ENCODE results near the gene SCAF11.

DNA sequence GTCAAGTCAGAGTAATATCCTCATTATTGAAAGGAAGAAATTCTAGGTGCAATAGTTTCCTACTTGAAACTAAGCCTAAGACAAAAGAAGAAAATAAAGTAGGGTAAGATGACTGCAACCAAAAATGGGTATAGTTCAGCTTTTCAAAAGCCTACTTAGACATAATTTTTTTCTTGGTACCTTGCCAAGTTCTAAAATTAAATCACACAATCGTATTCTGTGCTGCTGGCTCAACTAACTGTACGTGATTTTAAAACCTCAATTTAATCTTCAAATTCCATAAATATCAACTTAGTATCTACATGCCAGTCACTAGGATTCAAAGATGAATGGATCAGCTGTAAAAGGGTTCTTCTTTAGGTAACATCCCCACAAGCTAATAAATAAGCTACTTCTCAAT, 56.9 kb downstream of the SCAF11 start:
- TF ChIP-seq, protein P1, sequence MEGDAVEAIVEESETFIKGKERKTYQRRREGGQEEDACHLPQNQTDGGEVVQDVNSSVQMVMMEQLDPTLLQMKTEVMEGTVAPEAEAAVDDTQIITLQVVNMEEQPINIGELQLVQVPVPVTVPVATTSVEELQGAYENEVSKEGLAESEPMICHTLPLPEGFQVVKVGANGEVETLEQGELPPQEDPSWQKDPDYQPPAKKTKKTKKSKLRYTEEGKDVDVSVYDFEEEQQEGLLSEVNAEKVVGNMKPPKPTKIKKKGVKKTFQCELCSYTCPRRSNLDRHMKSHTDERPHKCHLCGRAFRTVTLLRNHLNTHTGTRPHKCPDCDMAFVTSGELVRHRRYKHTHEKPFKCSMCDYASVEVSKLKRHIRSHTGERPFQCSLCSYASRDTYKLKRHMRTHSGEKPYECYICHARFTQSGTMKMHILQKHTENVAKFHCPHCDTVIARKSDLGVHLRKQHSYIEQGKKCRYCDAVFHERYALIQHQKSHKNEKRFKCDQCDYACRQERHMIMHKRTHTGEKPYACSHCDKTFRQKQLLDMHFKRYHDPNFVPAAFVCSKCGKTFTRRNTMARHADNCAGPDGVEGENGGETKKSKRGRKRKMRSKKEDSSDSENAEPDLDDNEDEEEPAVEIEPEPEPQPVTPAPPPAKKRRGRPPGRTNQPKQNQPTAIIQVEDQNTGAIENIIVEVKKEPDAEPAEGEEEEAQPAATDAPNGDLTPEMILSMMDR (IDR thresholded peaks at IDR 0.05; ENCODE audit: insufficient read depth, low read length, poor library complexity, severe bottlenecking): no peak
- TF ChIP-seq EZH2phosphoT487 (conservative IDR thresholded peaks at IDR 0.05; ENCODE audit: low read length): no peak

Data from SU-DHL-6 (cell line).